Head of caudate nucleus (tissue), 42 donors: ENCODE data around the gene TPPP2.
A peak's percentile ranks its signal among the peaks of the same experiment; 100 is the strongest.

Source experiments
- DNase-seq, 42 donors: peaks; one replicate each; pipeline versions ENCODE4 v3.0.0 to v3.0.0-alpha.2; 2020 to 2021; ENCODE audit warnings: mixed read lengths in 7 of 42
- intact Hi-C: fragments of 100-400 bp; cut with DNase I; formaldehyde crosslinking; loops from one replicate; pipeline ENCODE4 v1.15.0; 2022

Gene TPPP2

DNA sequence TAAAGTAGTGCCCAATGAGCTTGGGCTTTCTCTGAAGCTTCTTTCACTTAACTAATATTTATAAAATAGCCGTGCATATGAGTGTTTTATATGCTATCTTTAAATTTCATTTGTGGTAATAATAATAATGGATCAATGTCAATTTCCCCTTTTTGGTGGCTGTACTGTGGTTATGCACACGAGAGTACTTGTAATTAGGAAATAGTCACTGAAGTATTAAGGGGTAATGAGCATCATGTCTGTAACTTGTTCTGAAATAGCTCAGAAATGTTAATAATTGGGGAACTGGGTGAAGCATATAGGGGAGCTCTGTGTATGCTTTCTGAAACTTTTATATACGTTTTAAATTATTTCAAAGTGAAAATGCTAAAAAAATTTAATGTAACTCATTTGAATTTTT, 20.6 kb downstream of the TPPP2 start:
- intact Hi-C loops, result no loop called here
- DNase-seq, result no peak

DNA sequence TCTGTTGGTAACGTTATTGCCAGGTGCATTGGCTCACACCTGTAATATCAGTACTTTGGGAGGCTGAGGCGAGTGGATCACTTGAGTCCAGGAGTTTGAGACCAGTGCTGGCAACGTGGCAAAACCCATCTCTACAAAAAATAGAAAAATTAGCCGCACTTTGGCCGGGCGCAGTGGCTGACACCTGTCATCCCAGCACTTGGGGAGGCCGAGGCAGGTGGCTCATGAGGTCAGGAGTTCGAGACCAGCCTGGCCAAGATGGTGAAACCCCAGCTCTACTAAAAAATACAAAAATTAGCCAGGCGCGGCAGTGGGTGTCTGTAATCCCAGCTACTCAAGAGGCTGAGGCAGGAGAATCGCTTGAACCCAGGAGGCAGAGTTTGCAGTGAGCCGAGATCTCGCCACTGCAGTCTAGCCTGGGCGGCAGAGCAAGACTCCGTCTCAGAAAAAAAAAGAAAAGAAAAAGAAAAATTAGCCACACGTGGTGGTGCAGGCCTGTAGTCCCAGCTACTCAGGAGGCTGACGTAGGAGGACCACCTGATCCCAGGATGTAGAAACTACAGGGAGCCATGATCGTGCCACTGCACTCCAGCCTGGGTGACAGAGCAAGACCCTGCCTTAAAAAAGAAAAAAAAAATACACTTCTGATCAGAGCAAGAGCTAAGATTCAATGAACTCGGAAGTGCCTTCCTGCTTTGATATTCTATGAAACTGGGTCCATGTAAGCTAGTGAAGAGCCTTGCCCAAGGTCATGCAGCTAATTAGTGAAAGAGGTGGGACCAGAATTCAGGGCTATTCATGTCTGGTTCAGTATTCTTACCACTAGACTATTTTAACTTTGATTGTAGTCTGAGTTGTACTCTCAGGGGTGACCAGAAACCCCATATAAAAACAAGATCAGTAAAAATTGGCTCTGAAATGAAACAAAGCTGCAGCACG, 23.4 kb downstream of the TPPP2 start:
- intact Hi-C loops, result no loop called here

DNA sequence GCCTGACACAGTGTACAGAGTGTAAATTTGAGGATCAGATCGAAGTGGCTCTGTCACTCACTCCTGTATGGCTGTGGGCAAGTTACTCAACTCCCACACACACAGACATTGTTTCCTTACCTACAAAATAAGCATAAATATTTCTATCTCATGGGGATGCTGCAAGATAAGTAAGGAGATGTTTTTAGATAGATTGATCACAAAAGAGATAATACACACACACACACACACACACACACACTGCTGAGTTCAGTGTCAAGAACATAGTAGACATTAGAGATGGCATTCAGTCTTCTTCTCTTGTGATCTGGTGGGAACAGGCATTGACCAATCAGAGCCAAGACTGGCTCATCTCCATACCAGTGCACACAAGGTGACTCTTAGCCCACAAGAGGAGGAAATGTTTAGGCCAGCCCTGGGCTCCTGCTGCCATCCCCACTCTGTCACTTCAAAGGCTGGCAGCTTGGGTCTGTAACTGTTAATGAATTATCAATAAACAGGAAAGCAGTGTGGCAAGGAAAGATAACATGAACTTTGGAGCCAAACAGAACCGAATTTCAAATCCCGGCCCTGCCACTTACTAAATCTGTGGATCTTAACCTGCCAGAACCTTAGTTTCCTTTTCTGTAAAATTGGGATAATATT, 24.2 kb downstream of the TPPP2 start:
- intact Hi-C loops, result no loop called here
- DNase-seq, result no peak

More for the DNA sequence above, 23.4 kb downstream of the TPPP2 start:
- DNase-seq, result no peak

DNA sequence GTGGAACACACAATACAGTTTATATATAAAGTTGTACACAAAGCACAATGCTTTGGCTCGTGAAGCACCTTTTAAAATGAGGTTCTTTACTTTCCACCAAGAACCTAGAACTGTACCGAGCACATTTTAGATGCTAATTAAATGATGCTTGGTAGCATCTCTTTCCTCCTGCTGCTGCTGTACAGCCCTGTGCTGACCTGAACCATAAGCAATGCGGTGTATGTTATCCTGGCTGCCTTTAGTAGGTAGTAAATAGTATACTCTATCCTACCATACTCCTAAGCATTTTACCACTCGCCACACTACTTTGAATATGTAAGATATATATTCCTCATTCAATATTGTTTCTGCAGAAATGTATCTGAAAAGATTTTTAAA, 24.7 kb downstream of the TPPP2 start:
- DNase-seq, result no peak
- intact Hi-C loops, result no loop called here

DNA sequence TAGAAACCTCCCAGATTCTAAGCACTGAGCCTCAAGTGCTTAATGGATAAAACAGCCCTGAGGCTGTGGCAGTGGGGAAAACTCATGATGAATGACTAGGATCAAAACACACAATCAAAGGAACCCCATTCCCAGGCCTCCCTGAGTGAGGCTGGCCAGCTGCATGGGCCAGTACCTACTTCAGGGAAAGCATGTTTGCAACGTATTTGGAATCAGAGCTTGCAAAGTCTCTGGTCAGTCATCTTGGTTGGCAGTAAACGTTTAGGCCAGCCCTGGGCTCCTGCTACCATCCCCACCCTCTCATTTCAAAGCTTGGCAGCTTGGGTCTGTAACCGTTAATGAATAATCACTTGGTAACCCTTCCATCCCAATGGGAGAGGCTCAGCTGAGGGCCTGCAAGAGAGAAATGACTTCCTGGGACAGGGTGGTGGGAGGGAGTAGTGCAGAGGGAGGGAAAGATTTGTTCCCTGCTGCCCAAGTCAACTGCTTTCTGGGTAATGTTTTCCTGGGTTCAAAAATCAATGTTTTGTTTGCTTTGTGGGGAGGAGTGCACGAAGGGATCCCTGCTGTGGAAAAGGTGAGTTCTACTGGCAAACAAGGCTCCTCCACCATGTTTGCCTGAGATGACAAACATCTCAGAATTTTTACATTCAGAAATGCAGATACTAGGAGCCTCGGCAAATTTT, 25.6 kb downstream of the TPPP2 start:
- intact Hi-C loops, result no loop called here
- DNase-seq, result no peak

DNA sequence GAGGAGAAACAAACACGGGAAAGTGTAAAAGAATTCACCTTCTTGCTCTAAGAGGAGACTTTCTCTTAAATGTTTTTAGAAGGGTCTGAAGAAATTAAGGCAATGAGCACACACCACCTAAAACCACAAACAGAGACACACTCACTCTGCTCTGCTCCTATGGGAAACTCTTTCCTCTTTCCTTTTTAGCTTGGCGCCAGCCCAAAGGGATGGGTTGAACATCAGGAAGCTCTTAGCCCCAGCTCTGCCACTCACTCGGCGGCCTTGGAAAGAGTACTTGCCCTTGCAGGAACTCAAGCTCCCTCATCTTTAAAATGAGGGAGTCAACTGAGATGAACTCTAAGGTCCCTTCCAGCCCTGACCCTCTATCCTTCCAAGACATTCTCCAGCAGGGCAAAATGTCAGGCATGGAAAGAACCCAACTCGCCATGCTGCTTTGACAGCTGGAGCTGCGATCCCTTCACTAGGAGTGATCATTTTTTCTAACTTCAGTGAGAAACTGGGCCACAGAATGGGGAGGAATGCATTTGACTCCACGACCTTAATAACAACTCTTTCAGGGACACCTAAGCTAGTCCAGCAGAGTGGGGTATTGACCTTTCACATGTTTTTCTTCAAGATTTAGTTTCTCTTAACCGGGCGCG, 26.6 kb downstream of the TPPP2 start:
- intact Hi-C loops, result no loop called here
- DNase-seq, result no peak

DNA sequence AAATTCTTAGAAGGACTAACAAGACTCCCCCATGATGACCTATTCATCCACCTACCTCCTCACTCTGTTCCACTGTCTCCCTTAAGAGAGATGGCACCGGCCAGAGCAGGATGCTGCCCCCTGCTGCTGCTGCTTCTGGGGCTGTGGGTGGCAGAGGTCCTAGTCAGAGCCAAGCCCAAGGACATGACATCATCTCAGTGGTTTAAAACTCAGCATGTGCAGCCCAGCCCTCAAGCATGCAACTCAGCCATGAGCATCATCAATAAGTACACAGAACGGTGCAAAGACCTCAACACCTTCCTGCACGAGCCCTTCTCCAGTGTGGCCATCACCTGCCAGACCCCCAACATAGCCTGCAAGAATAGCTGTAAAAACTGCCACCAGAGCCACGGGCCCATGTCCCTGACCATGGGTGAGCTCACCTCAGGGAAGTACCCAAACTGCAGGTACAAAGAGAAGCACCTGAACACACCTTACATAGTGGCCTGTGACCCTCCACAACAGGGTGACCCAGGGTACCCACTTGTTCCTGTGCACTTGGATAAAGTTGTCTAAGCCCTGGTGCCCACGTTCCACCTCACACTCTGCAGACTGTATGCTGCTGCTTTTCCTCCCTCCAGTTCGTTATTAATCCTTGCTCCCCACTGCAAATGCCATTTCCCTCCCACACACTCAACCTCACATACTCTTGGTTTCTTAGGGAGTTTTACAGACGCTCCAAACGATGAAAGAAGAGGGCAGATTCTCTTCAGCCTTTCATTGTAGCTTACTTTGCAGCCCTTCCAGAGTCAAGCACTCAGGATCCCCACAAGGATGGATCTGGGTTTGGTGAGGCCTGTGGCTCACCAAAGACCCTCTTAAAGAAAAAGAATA, 28.0 kb downstream of the TPPP2 start, which contains the start of gene RNASE8:
Gene RNASE8, plus strand, starts transcription at position 20 of the 873 bp plus-strand sequence. Its CDS starts 71 bp downstream, at position 91.
- no peak for DNase-seq
- intact Hi-C loops, result no loop called here

DNA sequence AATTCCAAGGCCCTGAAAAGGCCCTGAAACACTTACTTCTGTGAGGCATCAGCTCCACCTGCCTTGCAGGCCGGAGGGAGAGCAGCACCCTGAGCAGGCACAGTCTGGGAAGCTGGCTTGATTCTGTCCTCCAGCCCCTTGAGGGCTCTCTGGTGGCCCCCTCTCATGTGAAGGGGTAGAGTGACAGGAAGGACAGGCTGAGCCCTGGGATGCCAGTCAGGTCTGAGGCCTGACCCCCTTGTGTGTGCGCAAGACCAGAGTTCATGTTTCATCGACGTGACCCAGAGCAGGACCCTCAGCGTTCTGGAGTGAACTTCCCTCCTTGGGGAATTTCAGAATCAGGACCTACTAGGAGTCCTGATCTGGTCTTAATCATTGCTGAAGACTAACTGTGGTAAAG, 28.9 kb downstream of the TPPP2 start:
- intact Hi-C loops, result no loop called here
- DNase-seq, result no peak

DNA sequence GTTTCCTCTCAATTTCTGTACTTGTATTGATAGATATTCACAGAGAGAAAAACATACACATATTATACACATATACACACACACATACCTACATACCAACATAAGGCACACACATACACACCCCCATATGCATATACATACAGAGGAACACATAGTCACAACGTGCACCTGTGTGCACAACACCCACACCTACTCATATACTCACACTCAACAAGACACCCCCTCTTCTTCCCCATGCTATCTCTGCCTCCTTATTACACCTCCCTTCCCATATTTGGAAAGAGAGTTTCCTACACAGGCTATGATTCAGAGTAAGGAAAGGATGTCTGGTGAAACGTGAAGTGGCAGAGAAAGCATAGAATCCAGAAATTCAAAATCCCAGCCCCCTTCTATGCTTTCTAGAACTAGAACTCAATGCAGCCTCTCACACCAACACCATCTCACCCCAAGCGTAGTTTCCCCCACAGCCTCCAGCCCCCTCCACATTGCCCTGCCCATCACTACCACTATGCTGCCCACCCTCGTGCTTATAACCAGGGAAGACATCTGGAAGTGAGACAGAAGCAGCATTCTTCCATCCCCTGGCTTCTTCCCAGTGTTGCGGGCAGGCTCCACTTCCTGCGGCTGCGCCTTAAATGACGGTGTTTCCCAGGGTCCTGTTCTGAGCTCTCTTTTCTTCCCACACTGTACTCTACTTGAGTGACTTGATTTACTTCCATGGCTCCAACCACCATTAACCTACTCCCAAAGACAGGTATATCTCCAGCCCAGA, 30.0 kb downstream of the TPPP2 start:
- DNase-seq, result peak in 25 of 42 donors; percentile 7 to 66 (median 40)
- intact Hi-C loops, result no loop called here

DNA sequence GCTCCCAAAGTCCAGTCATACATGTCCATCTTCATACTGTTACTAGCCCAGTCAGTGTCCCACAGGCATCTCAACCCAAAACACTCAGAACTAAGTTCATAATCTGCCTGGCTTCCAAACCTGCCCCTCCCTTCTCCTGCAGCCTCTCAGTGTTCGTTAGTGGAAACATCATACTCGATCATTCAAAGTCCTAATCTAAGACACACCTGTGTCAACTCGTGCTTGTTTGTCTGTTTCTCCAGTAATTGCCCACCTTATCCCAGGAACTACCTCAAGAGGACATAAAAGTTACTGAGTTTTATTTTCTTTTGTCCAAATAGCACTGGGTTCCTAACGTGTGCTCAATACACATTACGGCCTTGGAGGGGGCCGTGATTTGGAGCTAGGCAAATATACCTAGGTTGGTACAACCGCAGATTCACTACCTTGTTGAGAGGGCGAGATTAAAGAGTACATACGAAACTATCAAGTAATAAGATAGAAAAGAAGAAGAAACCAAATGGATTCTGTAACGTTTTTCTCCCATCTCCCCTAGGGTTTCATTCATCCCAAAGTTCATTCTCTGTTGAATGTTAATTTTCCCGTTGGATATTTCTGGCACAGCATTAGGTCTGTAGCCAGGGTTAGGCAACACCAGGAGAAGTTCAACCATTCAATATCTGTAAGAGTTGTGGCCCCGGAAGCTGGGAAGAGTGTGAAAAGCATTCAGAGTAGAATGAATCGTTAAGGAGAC, 30.8 kb downstream of the TPPP2 start:
- intact Hi-C loops, result no loop called here
- no peak for DNase-seq

DNA sequence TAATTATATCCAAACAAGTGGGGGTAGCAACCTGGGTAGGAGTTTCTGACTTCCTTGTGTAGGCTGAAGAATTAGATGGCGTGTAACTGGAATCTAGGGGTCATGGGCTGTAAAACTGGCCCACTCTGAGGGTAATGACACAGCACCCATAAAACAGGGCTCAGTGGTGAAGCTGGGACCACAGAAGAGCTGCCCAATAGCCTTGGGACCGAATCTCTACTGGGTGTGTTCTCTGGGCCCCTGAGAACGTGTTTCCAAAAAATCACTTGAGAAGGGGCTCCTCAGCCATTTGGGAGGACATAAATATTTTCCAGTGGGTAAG, 31.3 kb downstream of the TPPP2 start:
- no peak for DNase-seq
- intact Hi-C loops, result no loop called here

DNA sequence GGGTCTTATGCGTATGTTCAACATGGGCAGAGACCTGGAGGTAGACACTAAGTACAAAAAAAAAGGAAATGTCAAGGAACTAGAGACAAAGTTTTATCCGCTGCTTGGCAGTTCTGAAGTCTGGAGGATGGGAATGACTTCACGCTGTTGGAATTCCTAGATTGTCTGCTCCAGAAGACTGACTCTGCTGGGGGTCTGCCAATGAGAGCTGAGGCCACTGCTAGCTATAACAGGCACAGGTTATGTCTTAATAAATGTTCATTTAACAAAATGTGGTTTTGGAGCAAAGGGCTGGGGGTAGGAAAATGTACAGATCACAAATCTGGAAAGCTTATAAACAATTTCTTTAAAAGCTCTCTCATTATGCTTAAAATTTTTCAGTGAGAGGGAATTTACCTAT, 33.5 kb downstream of the TPPP2 start:
- no peak for DNase-seq
- intact Hi-C loops, result no loop called here

DNA sequence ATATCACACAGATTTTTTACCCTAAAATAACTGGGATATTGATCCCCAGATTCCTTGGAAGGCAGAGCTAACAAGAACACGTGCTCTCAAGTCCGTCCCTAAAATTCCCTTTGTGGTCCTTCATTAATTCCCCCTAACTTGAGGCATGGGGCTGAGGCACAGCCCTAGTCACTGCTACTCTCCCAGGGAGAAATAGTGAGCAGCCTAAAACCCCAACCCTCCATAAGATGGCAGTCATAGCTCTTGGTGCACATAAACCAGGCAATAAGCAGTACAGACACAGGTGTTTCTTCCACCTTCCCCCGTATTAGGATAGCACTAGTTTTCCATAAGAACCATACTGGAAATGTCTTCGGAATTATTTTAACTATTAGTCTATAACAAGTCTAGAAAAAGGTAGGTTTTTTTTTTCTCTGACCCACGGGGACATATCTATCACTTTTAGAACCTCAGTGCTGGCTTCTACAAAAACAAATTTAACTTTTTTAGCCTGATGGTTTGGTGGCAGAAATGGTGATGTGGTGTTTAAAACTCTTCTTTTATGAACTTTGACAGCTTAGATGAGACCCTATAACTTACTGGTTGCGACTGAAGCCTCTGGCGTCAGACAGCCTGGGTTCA, 37.0 kb downstream of the TPPP2 start:
- peak in 1 of 42 donors; percentile 16 for DNase-seq
- intact Hi-C loops, result no loop called here

DNA sequence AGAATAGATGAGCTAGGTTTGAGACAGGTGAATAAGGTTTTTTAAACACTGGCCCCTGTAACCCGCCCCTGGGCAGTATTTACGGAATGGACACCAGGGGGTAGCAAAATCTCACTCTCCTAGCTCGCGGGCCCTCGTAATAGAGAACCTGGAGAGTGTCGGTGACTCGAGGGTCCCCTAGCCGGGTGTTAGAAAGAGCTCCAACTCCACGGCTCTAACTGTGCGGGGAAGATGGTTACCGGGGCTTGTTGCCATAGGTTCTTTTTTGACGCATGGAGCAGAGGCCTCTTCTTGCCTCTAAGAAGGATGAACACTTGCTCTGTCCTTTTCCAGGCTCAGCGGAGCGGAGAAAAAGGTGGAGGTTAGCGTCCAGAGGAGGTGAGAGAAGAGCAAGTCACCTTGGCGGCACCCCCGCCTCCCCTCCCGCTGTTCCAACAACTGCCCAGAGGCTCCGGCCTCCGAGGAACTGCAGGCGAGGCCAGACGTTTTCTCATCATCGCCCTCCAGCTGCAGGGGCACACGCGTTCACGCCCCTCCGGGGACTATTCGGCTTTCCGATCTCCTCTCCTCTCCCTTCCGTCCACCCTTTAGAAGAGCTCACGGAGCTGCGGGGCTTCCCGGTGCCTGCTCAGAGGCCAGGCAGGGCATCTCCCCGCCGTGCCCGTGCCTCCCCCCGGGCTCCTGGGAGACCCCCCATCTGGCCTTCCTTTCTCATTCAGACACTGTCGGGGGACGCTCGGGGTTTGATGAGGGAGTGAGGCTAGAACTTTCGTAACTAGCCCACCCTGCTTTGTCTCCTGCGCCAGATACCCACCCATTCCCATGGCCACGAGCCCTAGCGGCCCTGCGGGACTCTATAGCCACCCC, 38.7 kb downstream of the TPPP2 start:
- DNase-seq, result peak in 39 of 42 donors; percentile 32 to 86 (median 64)
- intact Hi-C loops, result no loop called here

DNA sequence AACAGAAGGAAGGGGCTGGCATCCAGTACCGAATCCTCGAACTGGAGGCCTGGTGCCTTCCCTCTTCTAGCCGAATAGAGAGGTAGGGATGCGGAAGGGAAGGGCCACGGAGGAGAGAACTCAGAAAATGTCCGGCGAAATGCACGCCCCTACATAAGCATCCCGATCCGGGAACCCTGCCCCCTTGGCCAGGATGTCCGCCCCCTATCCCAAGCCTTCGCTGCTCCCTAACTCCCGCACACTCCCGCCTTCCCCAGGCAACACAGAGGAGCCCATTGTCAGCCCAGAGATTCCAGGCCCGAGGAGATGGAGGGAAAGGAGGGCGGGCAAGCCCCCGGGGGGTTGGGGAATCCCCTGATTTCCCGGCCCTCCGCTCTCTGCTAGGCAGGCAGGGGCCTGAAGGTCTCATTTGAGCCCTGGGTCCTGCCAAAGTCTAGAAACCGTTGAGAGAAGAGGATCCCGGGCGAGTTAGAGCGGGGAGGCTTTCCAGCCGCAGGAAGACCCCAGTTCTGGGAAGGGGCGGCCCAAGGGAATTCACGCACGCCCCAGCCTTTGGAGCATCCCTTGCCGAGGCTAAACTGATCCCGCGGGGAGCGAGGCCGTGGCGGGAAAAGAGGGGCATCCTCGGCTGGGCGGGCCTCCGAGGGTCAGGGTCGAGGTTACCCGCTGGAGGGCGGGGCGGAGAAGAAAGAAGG, 39.5 kb downstream of the TPPP2 start:
- intact Hi-C loops, result no loop called here
- DNase-seq, result peak in 41 of 42 donors; percentile 53 to 90 (median 73)
